ENCODE data around the gene KRCC1. TPM values are rescaled to one million over a fixed set of nuclear protein-coding genes. Genes with fewer than 3 reads are reported as not detected.
"Not testable (repeated sequence)": the region's sequence is repeated elsewhere in the genome, so short reads cannot be mapped to it uniquely, and the experiment has no call there.

Gene KRCC1
- polyA plus RNA-seq, 3 donors, result 10.8 to 31.6 (median 24.7) TPM

GRCh38 chr2:88003074-88003755 is 52.4 kb downstream of the KRCC1 start:
- Mint-ChIP-seq H3K9me3 (peaks cover 0 to 2% (median 0%) of the 10 kb centered on the region in 7 donors), H3K27ac (peak overlapping the region in 1 of 7 donors; percentile 37), H3K27me3 (ENCODE audit: low read depth in 3 of 3) (peaks cover 6 to 13% (median 8%) of the 10 kb centered on the region in 3 donors), H3K36me3 (no peaks in the 10 kb centered on the region), H3K4me1 (peaks cover 9% of the 10 kb centered on the region), H3K4me3 (peak overlapping the region; percentile 56 to 62)
- H2AFZ ChIP-seq (ENCODE audit: insufficient read depth, low read depth, low read length, poor library complexity, severe bottlenecking), result peak overlapping the region; percentile 78
- H3K4me3 ChIP-seq (replicated peaks in 1 of 3; ENCODE audit: low read depth in 2 of 3, low read length in 3 of 3), result no peak overlapping the region
- no peak for DNase-seq
- no peak for TF ChIP-seq CTCF (IDR thresholded peaks at IDR 0.05)
- no peaks in the 10 kb centered on the region for H4K20me1 ChIP-seq (ENCODE audit: insufficient read depth, low read length)
- no peaks in the 10 kb centered on the region for H3K79me2 ChIP-seq (ENCODE audit: insufficient read depth, low read length)
- peak overlapping the region; percentile 32 for H3K9ac ChIP-seq (ENCODE audit: insufficient read depth, low read length, poor library complexity, severe bottlenecking)
- peaks cover 0 to 8% of the 10 kb centered on the region in 2 donors for H3K27me3 ChIP-seq (ENCODE audit: control insufficient read depth in 2 of 2, insufficient read depth in 2 of 2, low read length in 2 of 2)
- peaks cover 3 to 13% of the 10 kb centered on the region in 2 donors for H3K4me1 ChIP-seq (ENCODE audit: control insufficient read depth in 1 of 2, insufficient read depth in 2 of 2, low read length in 2 of 2)
- 35% methylated on average over 20 of the region's 34 CpGs for WGBS (ENCODE audit: insufficient coverage)
- H3K4me2 ChIP-seq (replicated peaks; ENCODE audit: extremely low read depth, low read length, poor library complexity, severe bottlenecking), result peak overlapping the region; percentile 34
- intact Hi-C loops (cut with micrococcal nuclease), result no loop called here
- H3K36me3 ChIP-seq (replicated peaks in 1 of 2; ENCODE audit: control insufficient read depth in 1 of 2, insufficient read depth in 2 of 2, low read length in 2 of 2), result no peaks in the 10 kb centered on the region
- no peaks in the 10 kb centered on the region for H3K9me3 ChIP-seq (replicated peaks in 1 of 2; ENCODE audit: control insufficient read depth in 1 of 2, insufficient read depth in 1 of 2, low read length in 2 of 2)
- no peak overlapping the region for H3K27ac ChIP-seq (ENCODE audit: low read depth in 1 of 2, low read length in 2 of 2)

- Histone ChIP-seq H3K27me3 (ENCODE audit: control insufficient read depth in 2 of 2, insufficient read depth in 2 of 2, low read length in 2 of 2) (peaks cover 0 to 8% of the 10 kb centered on the region in 2 donors), H3K4me2 (replicated peaks; ENCODE audit: extremely low read depth, low read length, poor library complexity, severe bottlenecking) (no peak overlapping the region), H3K4me3 (replicated peaks in 1 of 3; ENCODE audit: low read depth in 2 of 3, low read length in 3 of 3) (no peak overlapping the region), H3K4me1 (ENCODE audit: control insufficient read depth in 1 of 2, insufficient read depth in 2 of 2, low read length in 2 of 2) (peaks cover 3 to 13% of the 10 kb centered on the region in 2 donors), H3K27ac (ENCODE audit: low read depth in 1 of 2, low read length in 2 of 2) (no peak overlapping the region), H3K36me3 (replicated peaks in 1 of 2; ENCODE audit: control insufficient read depth in 1 of 2, insufficient read depth in 2 of 2, low read length in 2 of 2) (no peaks in the 10 kb centered on the region), H4K20me1 (ENCODE audit: insufficient read depth, low read length) (no peaks in the 10 kb centered on the region), H3K9me3 (replicated peaks in 1 of 2; ENCODE audit: control insufficient read depth in 1 of 2, insufficient read depth in 1 of 2, low read length in 2 of 2) (no peaks in the 10 kb centered on the region), H2AFZ (ENCODE audit: insufficient read depth, low read depth, low read length, poor library complexity, severe bottlenecking) (no peak overlapping the region), H3K79me2 (ENCODE audit: insufficient read depth, low read length) (no peaks in the 10 kb centered on the region), H3K9ac (ENCODE audit: insufficient read depth, low read length, poor library complexity, severe bottlenecking) (no peak overlapping the region)
- H3K4me3 Mint-ChIP-seq, result no peak overlapping the region
- H3K27ac Mint-ChIP-seq, result no peak overlapping the region
- H3K4me1 Mint-ChIP-seq, result peaks cover 9% of the 10 kb centered on the region
- peaks cover 0 to 2% (median 0%) of the 10 kb centered on the region in 7 donors for H3K9me3 Mint-ChIP-seq
- WGBS (ENCODE audit: insufficient coverage), result no CpG with 5 or more reads among the region's 6 CpGs
- TF ChIP-seq CTCF (IDR thresholded peaks at IDR 0.05), result no peak
- peaks cover 6 to 13% (median 8%) of the 10 kb centered on the region in 3 donors for H3K27me3 Mint-ChIP-seq (ENCODE audit: low read depth in 3 of 3)
- intact Hi-C loops (cut with micrococcal nuclease), result no loop called here
- DNase-seq, result no peak
- no peaks in the 10 kb centered on the region for H3K36me3 Mint-ChIP-seq
These were observed 53.2 kb downstream of the KRCC1 start for GRCh38 chr2:88002359-88002707.

- WGBS (ENCODE audit: insufficient coverage), result 100% methylated on average over 1 of the region's 3 CpGs
- H3K4me3 ChIP-seq (replicated peaks in 1 of 3; ENCODE audit: low read depth in 2 of 3, low read length in 3 of 3); H3K36me3 Mint-ChIP-seq; H3K79me2 ChIP-seq (ENCODE audit: insufficient read depth, low read length); H2AFZ ChIP-seq (ENCODE audit: insufficient read depth, low read depth, low read length, poor library complexity, severe bottlenecking); H3K27ac ChIP-seq (ENCODE audit: low read depth in 1 of 2, low read length in 2 of 2); DNase-seq; H3K27ac Mint-ChIP-seq; H3K36me3 ChIP-seq (replicated peaks in 1 of 2; ENCODE audit: control insufficient read depth in 1 of 2, insufficient read depth in 2 of 2, low read length in 2 of 2); H3K4me3 Mint-ChIP-seq; H3K9me3 ChIP-seq (replicated peaks in 1 of 2; ENCODE audit: control insufficient read depth in 1 of 2, insufficient read depth in 1 of 2, low read length in 2 of 2); H3K9ac ChIP-seq (ENCODE audit: insufficient read depth, low read length, poor library complexity, severe bottlenecking); H3K27me3 ChIP-seq (ENCODE audit: control insufficient read depth in 2 of 2, insufficient read depth in 2 of 2, low read length in 2 of 2); H3K4me2 ChIP-seq (replicated peaks; ENCODE audit: extremely low read depth, low read length, poor library complexity, severe bottlenecking); intact Hi-C loops (cut with micrococcal nuclease); H4K20me1 ChIP-seq (ENCODE audit: insufficient read depth, low read length): not testable (repeated sequence)
- H3K4me1 ChIP-seq (ENCODE audit: control insufficient read depth in 1 of 2, insufficient read depth in 2 of 2, low read length in 2 of 2), result peaks cover 3 to 13% of the 10 kb centered on the region in 2 donors
- H3K27me3 Mint-ChIP-seq (ENCODE audit: low read depth in 3 of 3), result peaks cover 8 to 13% (median 8%) of the 10 kb centered on the region in 3 donors
- peaks cover 15% of the 10 kb centered on the region for H3K4me1 Mint-ChIP-seq
- H3K9me3 Mint-ChIP-seq, result peaks cover 0 to 16% (median 9%) of the 10 kb centered on the region in 7 donors
These were observed 55.1 kb downstream of the KRCC1 start for GRCh38 chr2:88000474-88000873.
